GM21825 (cell line): ENCODE results near the gene SYNRG.

ENCODE experiments used
- ATAC-seq: cut with Tn5 transposase; IDR thresholded peaks from one replicate; pipeline ENCODE4 v1.9.1; 2021; ENCODE audit warnings: mild to moderate bottlenecking, moderate library complexity; ENCODE audit not compliant: unreplicated experiment

Gene SYNRG

DNA sequence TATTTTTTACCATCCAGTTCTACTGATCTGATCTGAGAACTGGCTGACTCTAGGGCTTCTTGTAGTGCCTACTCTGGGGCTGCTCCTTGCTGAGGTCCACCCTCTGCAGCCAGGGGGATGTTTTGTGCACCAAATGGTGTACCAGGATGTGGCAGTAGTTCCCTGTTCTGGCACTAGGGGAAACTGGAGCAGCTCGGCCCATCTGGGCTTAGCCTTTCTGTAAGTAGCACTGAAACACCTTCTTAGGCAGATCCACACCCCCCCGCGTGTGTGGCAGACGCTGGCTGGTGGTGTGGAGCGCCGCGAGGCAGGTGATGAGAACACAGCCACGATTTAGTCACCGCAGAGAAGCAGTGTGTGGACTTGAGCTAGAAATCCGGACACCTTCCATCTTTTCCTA lies 102.5 kb downstream of the SYNRG start:
- no peak for ATAC-seq

DNA sequence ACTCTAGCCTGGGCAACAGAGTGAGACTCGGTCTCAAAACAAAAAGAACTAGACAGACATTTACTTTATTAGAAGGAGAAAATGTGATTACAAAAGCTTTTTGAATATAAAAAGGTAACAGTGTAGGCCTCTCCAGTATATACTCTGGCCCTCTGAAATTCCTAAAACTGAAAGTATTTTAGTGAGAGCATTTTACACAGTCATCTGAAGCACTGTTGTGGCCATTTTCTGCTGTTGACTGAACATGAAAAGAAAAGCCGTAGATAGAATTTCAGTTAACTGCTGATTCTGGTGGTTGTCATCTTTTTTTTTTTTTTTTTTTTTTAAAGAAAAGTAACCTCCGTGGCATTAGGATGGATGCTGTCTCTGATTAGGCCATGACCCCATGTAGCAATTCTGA lies 103.9 kb downstream of the SYNRG start:
- no peak for ATAC-seq

DNA sequence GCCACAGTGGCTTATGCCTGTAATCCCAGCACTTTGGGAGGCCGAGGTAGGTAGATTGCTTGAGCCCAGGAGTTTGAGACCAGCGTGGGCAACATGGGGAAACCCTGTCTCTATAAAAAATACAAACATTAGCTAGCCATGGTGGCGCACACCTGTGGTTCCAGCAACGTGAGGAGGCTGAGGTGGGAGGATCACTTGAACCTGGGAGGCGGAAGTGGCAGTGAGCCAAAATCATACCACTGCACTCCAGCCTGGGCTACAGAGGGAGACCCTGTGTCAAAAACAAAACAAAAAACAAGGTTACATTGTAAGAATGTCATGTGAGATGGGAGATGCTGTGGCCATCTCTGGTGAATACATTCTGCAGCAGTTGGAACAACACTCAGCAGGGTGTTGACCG lies 106.1 kb downstream of the SYNRG start:
- ATAC-seq, result no peak

DNA sequence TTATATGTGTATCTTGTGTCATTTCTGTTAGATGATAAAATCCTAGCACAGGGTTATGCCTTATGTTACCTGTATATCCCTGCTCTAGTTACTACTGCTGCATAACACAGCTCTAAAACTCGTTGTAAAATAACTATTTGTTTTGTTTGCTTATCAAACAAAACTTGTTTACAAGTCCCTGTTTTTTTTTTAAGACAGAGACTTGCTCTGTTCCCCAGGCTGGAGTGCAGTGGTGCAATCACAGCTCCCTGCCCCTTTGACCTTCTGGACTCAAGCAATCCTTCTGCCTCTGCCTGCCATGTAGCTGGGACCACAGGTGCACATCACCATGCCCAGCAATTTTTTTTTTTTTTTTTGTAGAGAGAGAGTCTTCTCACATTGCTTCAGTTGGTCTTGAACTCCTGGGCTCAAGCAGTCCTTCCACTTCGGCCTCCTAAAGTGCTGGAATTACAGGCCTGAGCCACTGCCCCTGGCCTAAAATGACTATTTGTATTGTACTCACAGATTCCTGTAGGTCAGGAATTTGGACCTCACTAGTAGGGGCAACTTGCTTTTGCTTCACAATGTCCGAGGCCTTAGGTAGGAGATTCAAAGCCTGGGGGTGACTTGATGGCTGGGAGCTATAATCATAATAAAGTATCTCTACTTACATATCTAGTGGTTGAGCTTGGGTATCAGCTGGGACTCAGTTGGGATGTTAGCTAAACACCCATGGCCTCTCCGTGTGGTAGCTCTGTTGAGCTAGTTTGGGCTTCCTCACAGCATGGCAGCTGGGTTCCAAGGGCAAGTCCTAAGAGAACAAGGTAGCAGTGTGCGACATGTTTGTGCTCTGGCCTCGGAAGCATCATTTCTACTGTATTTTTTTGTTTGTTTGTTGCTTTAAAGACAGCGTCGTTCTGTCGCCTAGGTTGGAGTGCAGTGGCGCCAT lies 106.9 kb downstream of the SYNRG start:
- no peak for ATAC-seq

DNA sequence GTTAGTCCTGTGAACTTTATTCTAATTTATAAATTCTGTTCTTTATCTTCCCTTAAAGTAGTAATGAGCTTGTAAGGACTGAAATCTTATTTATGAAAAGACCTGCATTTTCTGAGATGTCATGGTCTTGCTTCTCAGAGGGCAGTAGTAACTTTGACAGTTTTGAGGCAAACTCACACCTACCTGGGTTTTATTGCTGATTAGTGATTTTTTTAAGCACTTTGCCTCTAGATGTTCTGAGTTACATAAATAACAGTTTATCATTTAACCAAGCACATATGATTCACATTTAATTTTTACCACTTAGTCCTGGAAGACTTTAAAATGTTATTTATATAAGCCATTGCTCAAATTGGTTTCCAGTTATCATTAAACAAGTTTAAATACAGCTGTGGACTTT lies 108.8 kb downstream of the SYNRG start:
- ATAC-seq, result no peak

DNA sequence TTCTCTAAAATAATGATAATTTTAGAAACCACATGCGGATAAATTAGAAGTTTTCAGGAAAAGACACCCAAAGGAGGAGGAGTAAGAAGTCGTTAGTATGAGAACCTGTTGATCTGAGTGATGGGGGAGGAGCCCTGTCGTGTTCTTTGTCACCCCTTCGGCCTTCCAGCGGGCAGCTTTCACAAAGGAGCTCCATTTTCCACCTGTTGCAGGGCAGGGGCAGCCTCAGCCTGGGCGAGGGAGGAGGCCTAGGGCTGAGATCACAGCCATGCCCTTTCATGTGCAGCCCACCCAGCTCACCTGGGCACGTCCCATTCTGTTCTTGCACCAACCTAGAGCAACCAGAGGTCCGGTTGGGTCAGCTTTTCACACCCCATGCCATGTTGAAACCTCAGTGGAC lies 114.2 kb downstream of the SYNRG start:
- ATAC-seq, result no peak

DNA sequence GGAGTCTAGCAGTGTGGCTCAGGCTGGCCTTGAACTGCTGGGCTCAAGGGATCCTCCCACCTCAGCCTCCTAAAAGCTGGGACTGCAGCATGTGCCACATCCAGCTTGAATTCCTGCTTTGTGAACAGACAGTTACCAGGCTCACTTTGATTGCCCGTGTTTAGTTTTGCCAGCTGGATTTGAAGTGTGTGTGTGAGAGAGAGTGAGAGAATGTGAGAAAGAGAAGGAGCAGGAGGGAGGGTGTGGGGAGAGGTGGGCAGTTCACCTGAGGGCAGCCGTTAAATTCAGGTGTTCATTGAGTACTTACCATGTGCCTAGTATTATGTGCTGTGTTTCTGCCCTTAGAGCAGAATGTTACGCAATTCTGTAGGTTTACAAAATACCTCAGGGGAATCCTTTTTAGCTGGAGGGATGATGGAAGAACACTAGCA lies 114.8 kb downstream of the SYNRG start:
- no peak for ATAC-seq

DNA sequence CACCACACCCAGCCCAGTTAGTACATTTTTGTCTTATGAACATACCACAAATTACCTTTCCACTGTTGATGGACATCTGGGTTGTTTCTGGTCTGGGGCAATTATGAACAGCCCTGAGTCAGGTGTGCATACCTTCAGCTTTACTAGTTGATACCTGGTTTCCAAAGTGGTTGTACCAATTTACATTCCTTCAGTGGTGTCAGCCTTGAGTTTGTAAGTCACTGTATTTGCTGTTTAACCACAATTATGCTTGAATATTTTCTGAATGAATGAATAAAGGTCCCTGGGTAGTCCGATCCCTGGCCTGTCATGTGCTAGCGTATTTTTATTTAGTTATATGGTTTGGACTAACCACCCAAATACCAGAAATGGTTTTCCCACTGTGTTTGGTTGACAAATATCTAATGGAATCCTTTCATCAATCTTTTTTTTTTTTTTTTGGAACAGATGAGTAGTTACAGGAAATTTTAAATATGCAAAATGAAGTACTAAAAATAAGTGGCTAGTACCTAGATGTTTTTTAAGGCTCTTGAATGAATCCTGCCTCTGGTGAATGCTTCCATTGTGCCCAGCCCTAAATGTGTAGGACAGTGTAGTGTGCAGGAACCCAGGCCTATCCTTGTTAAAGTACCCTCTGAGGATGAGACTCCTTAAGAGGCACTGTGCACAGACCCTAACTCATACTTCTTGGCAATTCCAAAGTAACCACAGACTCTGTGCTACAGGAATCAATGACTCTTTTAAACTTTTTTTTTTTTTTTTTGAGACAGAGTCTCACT lies 115.8 kb downstream of the SYNRG start:
- no peak for ATAC-seq

DNA sequence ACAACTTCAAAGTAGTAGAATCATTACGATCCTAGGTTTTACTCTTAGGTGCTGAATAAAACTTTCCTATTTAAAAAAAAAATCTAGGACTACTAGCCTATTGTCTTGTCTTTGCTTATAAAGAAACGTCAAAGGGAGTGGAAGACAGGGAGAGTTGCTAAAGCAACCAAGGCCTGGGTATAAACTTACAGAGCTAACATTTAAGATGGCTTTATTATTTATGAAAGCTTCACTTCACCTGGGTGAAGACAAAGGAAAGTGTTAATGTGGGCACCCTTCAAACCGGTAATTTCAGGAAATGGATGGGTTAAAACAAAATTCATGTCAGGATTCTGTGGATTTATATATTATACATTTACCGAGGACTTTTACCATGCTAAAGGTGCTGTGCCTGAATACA lies 117.1 kb downstream of the SYNRG start:
- ATAC-seq, result no peak

DNA sequence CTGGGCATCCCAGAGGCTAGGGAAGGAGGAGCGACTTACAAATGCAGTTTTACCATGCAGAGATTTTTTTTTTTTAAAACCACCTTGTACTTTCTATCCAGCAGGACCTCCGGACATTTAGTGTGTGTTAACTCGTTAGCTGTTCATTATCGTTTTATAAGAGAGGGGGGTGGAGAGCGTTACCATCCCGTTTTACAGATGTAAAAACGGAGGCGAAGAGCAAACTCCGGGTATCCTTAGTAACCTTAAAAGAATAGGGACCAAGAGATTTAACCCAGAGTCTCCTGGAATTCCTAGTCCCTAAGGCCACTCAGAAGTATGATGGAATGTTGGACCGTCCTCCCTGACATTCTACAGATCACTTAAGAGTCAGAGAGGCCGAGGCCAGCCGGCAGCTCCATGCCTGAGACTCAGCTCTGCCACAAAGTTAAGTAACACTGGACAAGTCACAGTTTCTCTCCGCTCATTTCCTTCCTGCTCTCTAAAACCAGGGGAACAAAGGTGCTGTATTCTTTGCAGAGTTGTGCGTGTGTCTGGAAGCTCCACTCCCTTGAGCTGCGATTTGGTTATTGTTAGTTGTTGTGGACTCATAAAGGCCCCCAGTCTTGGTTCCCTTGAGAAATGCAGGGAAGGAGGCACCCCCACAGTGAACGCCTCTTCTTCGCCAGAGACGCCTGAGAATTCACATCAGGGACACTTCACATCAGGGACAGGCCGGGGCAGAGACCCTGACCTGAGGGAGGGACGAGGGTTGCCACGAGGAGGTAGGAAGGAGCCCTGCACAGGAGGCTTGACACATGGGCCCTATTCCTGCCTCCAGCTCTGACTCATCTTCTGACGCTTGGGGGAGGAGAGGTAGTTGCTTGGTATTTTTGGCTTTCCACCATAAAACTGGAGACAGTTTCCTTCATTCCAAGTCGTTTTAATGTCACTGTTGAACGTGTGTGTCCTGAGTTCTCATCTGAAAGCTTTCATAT lies 118.3 kb downstream of the SYNRG start:
- ATAC-seq, result no peak

DNA sequence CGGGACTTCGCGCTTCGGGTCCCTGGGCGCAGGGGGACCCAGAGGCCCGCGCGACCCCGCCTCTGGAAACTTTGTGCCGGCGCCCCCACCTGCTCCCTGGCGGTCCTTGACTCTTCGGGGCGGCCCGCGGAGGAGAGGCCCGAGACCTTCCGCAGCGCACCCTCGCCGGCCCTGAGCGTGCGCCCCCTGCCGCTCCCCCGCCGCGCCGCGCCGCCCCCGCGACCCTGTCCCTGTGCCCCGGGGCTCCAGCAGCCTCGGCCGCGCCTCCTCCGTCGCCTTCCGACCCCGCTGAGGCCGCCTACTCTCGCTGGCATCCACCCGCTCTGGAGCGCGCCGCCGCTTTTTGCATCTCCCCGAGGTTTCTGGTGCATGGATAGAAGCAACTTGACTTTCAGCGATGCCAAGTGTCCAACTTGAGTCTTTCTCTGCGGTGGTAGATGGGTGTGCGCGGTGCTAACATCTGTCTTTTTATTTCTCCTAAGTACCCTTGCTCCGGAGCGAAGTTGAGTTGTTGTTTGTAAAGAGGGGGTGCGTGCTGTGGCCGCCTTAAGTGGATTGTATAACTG lies 119.1 kb downstream of the SYNRG start:
- peak; percentile 54 for ATAC-seq

DNA sequence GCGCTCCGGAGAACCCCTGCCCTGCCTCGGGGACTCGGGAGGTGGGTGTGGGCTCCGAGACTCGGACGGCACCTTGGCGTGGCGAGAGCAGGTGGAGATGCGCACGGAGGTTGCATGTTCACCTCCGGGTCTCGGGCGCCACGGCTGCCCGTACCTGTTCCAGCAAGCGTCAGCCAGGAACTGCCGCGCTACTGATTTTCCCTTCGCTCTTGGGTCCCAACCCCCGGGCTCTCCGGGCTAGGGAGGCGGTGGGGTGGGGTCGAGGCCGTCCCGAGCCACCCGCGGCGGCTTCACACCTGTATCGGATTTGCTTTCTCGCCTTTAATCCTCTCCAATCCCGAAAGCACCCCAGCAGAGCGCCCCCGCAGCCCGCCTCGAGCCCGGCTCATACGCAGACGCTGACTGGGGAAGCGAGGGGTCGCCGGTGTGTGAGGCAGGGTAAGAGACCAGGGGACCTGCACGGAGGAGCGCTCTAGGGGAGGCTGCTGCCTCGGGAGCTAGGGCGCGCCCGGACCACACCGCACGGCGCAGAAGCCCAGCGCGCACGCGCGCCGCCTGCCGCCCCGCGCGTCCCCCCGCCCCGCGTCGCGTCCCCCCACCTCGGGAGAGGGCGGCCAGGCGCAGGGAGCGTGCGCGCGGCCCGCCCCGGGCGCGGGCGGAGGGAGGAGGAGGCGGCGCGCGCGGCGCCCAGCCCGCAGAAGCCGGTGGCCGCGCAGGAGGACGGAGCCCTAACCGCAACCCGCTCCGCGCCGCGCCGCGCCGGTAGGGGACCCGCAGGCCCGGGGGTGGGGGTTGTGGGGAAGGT lies 119.8 kb downstream of the SYNRG start, which contains the start of gene DUSP14:
TSS of gene DUSP14 (plus strand) at position 695 of the 805 bp plus-strand sequence. CDS start 22,382 bp downstream, outside the sequence.
- ATAC-seq, result peak; percentile 59

DNA sequence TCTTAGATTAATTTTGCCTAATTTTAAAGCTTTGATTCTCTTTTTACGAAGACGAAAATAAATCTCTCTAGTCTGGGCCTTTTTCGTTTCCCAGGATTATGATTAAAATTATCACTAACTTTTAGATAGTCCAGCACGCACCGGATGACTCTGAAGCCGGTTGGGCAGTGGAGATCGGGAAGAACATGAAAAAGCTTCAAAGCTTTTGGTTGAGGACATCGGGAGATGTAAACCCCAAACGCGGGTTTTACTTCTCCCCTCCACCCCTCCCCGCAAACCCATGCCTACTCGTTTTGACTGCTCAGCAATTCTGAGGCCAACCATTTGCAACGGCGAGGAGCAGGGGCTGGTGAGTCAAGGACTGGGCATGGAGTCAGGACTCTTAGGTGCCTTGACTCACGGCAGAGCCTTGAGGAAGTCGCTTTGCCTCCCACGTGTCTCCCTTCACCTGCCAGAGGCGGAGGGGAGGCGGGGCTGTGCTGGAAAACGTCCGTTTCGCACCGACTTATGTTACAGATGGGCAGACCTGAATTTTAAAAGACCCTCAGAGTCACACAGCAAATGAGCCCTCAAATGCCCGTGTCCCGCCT lies 120.5 kb downstream of the SYNRG start:
- peak; percentile 12 for ATAC-seq

DNA sequence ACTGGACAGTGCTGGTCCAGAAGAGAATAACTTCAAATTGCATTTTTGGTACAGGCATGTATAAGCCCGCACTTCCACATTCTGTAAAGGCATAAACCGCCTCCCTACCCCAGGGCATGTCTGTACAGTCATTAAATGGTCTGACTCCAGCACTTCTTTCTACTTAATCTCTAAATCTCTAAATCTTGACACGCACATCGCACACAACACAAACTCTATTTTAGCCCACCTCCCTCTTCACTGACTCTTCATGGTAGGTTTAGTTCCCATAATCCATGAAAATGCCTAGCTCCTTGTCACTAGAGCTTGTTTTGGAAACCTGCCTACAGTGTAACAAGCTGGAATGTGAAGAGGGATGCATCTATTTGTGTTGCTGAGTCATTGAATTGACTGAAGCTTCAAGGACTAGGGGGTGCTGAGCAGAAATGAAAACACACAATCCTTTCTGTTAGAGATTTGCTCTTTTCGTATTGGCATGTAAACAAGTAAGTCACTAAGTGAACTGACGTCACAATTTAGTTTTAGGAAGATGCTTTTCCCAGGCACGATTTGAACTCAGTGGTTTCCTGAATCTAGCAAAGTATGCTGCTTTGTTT lies 121.1 kb downstream of the SYNRG start:
- ATAC-seq, result no peak

DNA sequence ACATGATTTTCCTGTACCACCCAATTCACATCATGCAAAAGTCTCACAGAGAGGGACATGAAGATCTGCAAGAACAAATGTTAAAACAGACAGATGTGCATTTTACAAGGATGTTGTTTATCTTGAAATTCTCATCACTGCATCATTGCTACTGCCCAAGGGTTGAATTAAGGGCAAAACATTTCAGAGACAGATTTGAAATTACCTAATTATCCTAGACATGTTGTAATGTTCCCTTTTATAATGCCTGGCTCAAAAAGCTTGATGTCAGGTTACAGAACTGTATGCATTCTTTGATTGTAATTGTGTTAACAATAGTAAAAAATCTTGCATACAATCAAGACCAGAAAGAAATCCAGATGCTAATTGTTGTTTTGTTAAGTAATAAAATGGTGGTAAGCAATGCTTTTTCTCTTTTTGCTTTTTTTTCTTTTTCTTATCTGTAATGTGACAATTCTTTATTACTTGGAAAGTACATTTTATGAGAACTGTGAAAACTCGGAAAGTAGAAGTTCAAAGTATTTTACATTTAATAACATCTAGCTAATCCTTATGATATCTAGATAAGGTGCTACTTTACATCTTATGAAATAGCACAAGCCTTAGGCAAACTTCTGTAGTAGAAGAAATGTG lies 123.2 kb downstream of the SYNRG start:
- ATAC-seq, result no peak

DNA sequence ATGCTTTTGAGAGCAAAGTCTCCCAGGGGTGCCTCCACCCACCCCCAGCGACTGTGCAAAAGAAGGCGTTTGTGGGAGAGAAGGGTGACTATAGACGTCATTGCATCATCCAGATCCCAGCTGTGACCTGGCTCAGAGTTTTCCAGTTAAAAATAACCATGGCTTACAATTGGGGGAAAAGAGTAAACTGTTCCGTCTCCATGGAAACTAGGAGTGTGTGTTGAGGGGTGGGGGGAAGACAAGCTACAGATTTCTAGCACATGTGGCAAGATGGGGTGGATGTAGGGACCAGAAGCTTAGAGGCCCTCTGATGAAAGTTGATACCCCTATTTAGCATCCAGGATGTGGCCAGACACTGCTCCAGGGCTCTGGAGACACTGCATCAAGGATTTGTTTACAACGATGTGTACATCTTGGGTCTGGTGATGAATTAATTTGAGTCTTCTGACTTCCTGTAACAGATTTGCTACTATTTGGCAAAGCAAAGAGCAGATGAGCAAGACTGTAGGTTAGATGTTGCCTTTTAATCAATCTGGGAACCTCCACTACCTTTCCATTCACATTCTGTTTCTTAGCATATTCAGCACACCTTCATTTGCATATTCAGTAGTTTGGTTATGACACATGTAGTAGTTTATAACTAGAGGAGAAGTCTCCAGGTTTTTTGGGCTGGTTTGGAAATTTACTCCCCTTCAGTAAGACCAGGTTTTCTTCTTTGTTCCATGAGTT lies 125.7 kb downstream of the SYNRG start:
- ATAC-seq, result no peak

DNA sequence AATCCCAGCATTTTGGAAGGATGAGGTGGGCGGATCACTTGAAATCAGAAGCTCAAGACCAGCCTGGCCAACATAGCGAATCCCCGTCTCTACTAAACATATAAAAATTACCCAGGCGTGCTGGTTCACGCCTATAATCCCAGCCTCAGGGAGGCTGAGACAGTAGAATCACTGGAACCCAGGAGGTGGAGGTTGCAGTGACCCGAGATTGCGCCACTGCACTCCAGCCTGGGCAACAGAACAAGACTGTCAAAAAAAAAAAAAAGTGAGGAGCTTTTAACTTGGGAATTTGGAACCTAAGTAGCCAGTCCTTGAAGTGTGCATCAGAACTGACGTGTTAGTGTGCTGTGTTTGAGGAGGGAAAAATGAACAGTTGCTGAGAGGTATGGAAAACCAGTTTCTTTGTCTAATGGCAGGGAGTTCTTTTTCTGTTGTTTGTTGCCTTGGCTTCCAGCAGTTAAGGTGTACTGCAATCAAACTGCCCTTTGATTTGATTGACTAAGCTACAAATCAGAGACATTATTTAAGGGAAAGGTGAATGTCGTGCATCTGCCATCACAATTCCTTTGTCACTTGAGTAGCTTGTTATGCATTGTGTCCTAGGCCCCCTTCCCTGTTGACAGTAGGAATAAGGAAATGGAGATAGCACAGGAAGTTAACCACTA lies 128.1 kb downstream of the SYNRG start:
- no peak for ATAC-seq
